Endometrial microvascular endothelial cells (primary cell): ENCODE data around the gene UTP11. TPM values are rescaled to one million over a fixed set of nuclear protein-coding genes. Genes with fewer than 3 reads are reported as not detected.

Source experiments
- in situ Hi-C: cut with HindIII; loops from 2 replicates; pipeline ENCODE4 v1.10.0; 2017; ENCODE audit warnings: low sequenced_read_pairs, low pct_unique_long_range_greater_than_20kb; ENCODE audit errors: inconsistent ontology term
- total RNA-seq: library from RNA; depleted of rRNA; stranded (reverse); fragments of >200 nt; gene quantifications from one replicate; pipeline ENCODE4 v1.2.3, GENCODE V29; 2015; ENCODE audit errors: inconsistent ontology term

Gene UTP11
- total RNA-seq, 1 donor from 2014 or later: 69.1 TPM

DNA sequence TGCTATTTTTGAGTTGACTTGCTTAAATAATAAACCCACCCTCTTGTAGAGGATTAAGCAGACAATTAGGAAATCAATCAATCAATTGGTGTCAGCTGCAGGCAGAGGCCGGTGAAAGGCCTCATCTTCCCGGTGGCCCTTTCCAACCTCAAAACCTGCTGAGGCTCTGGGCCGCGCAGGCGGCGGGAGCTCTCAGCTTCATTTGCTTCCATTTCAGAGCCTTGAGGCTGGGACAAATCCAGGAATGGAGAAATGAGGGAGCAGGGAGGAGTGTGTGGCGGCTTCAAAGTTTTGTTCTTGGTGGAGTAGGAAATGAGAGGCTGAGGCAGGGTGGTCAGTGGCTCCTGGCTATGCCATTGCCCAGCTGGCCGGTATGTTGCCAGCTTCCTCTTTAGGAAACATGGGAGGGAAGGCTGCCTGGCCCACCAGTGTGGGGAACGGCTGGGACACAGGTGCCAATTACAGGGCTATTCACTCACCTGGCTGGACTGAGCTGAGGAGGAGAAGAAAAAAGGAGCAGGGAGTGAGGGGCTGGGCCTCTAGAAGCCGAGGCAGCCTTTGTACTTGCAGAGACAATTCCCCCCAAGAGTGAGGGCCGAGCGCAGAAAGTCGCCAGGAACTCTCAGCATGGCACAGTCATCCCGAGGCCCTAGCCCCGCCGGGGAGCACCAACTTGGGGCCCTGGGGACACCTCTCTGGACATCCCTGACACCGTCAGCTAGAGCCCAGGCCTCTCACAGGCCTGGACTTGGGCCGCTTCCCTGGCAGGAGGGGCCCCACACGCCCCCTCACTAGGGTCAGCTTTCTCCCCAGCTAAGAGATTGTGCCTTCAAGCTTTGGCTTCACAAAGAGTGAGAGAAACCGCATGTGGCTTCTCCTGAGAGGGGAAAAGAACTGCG lies 29.7 kb downstream of the UTP11 start:
- in situ Hi-C loops: loop anchor here (25.0 kb wide), 1 partner anchor 770 kb away; no protein-coding TSS in a partner anchor

DNA sequence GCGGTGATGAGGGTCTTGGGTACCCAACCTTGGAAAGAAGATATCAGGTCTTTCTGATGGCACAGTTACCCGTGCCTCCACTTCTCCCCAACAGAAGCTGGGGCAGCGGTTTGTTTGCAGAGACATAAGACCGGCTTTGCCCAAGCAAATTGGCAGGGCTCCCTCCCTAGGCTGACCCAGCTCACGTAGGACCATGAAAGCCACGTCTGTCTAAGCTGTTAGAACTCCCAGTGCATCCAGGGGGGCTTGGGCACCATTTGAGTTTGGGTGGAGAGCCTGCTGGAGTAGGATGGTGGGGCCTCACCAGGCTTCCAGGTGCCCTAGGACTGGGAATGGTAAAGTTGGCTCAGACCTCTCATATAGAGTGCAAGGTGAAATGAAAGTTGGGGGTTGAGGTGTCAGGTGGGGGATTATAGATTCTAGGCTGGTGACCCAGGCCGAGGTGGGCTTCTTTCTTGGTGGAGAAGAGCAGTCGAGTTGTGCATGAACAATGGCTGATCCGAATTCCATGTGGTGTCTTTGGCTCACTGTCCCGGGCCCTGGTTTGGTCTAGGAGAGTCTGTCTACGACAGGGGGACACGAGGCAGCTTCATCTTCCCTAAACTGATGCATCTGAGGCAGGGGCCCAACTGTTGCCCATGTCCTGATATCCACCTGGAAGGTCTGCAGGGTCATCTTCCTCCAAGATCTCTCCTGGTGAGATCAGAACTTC lies 30.7 kb downstream of the UTP11 start:
- in situ Hi-C loops: loop anchor here (25.0 kb wide), 1 partner anchor 769 kb away; no protein-coding TSS in a partner anchor

DNA sequence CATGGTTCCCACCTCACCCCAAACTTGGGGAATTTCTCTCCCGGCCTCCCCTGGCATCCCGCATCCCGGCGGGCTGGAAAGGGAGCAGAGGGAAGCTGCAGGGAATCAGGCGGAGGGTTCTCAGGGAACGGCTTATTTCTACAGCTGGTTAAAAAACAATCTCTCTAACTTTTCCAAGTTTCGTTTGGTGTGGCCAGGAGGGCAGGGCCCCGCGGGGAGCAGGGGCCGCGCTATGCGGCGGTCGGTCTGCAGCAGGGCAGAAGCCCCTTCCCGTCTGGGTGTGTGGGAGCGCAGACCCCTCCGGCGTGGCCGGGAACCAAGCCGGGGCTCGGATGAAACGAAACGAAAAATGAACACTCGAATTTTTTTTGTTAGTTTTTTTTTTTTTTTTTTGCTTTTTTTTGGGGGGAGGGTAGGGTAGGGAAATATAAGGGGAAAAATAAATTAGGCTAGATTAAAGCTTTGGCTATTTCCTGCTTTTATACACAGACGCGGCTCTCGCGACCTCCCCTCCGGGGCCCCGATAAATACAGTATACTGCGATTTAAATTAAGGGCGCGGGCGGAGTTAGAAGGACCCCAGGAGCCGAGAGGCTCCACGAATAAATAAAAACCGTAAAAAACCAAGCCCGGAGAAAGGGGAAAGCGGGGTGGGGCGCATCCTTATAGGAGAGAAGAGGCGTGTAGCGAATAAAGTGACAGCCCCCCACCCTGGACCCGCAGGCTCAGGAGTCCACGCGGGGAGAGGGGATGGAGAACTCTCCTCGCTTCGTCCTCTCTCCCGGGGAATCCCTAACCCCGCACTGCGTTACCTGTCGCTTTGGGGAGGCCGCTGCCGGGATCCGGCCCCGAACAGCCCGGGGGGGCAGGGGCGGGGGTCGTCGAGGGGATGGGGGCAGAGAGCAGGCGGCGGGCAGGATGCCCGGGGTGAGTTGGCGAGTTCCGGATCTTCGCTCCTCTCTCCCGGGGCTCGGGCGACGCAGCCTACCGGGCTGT lies 32.0 kb downstream of the UTP11 start:
- in situ Hi-C loops: loop anchor here (25.0 kb wide), 1 partner anchor 768 kb away; no protein-coding TSS in a partner anchor

DNA sequence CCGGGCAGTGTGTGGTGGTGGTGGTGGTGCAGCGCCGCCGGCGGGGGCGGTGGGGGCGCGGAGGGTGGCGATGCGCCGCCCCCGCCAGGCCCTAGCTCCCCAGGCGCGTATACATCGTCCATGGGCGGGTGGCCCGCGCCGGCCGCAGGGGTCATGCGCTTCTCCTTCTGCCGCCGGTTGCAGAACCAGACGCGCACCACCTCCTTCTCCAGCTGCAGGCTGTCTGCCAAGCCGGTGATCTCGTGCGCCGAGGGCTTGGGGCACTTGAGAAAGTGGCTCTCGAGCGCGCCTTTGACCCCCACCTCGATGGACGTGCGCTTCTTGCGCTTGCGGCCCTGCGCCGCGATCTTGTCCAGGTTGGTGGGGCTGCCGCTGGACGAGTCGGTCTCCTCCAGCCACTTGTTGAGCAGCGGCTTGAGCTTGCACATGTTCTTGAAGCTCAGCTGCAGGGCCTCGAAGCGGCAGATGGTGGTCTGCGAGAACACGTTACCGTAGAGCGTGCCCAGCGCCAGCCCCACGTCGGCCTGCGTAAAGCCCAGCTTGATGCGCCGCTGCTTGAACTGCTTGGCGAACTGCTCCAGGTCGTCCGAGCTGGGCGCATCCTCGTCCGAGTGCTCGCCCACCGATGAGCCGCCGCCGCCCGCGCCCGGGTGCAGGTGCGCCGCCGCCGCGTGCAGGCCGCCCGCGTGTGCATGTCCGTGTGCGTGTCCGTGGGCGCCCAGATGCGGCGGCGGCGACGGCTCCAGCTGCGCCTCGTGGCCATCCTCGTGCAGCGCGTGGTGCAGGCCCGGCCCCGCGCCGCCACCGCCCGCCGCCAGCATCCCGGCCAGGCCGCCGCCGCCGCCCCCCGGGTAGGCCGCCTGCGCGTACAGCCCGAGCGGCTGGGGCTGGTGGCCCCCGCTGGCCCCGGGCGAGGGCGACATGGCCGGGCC lies 33.1 kb downstream of the UTP11 start:
- in situ Hi-C loops: loop anchor here (25.0 kb wide), 1 partner anchor 767 kb away; no protein-coding TSS in a partner anchor

DNA sequence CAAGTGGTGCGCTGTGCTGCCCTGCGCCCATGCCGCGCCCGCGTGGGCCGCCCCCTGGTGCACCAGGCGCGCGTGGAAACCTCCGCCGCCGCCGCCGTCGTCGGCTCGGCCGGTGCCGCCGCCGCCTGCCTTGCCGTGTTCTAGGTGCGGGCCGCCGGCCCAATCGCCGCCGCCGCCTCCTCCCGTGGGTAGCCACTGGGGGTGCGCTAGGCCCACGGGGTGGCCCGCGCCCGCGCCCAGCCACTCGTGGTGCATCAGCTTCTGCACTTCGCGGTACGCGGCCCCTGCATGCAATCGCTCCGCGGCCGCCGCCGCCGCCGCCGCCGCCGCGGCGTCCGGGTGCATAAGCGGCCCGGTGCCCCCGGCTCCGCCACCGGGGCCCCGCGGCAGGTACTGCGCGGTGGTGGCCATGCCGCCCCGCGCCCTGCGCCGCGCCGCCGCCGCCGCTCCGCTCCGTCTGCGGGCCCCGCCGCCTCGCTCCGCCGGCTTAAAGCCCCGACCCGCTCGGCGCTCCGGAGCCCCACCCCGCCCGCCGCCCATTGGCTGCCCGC lies 33.9 kb downstream of the UTP11 start, which contains the start of gene POU3F1:
TSS of gene POU3F1 (minus strand) at position 461 of the 551 bp plus-strand sequence. CDS start at position 411, 50 bp downstream.
- in situ Hi-C loops: loop anchor here (25.0 kb wide), 1 partner anchor 766 kb away; no protein-coding TSS in a partner anchor

DNA sequence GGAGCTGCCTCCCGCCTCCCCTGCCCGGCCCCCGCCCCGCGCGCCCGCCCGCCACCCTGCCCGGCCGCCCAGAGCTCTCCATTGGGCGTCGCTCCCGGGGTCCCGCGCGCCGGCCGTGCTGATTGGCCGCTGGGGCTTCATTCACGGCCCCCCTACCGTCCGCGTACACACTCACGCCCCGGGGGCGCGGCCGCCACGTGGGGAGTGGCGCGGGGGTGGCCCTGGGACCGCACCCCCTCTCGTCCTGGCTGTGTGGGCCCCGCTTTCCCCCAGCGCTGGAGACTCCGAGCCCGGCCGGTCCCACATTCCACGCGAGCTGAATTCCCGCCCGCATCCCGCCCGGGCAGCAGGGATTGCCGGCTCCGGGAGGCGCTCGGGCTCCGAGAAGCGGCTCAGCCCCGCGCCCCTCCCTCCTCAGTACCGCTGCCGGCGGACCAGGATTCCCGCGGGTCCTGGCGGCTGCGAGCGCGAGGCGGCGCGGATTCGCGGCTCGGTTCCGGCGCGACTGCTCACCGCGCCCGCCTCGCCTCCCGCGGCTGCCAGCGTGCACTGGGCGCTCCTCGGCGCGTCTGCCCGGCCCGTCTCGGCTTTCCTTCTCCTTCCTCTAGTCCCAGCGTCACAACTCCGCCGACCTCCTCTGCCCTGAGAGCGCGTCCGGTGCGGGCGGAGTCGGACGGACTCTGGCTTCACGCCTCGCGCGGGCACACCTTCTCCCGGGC lies 34.5 kb downstream of the UTP11 start:
- in situ Hi-C loops: loop anchor here (25.0 kb wide), 1 partner anchor 765 kb away; no protein-coding TSS in a partner anchor

DNA sequence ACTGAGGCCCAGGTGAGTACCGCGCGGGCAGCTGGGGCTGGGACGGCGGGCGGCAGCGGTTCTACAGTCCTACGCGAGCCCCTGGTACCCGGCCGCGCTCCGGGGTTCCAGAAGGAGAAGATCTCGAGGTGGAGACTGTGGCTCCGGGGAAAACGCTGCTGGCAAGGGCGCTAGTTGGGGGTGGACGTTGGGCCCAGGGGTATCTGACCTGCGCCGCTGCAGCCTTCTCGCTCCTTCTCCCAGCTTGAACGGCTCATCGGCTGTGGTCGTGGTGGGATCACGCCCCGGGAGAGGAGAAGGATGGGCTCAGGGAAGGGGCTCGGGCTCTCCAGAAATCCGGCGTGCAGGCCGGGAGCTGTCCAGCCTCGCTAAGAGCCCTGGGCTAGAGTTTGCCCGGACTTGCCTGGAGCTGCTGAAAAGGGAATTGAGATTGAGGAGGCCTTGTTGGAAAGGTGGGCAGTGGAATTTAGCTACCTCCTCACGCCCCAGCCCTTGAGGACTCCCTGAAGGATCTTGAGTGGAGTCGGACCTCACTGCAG lies 35.1 kb downstream of the UTP11 start:
- in situ Hi-C loops: loop anchor here (25.0 kb wide), 1 partner anchor 765 kb away; no protein-coding TSS in a partner anchor

DNA sequence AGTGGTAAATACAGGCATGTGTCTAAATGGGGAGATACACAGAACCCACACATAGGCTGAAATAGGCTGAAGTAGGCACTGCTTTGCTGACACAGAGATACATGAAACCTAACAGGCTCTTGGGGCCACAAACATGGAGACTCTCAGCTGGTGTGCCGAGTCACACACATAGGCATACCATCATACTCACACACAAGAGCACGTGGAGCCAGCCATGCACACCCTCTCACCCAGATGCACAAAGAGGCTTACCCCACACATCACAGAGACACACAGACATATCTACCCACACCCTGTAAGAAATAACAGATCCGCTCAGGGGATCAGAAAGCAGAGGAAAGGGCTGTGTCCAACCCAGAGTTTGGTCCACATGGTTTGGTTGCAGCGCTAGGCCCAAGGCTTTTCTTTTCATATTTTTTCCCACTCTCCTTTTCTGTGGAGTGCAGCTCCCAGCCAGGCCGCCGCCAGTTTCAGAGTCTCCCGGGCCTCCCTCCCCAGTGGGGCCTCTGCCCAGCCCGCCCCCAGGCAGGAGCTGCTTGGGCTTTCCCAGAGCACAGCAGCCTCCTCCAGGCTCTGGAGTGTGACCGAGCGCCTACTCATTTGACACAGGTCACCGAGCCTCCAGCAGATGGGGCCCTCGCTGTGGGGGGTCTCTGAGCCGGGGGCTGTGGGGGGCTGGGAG lies 38.0 kb downstream of the UTP11 start:
- in situ Hi-C loops: no loop called here

DNA sequence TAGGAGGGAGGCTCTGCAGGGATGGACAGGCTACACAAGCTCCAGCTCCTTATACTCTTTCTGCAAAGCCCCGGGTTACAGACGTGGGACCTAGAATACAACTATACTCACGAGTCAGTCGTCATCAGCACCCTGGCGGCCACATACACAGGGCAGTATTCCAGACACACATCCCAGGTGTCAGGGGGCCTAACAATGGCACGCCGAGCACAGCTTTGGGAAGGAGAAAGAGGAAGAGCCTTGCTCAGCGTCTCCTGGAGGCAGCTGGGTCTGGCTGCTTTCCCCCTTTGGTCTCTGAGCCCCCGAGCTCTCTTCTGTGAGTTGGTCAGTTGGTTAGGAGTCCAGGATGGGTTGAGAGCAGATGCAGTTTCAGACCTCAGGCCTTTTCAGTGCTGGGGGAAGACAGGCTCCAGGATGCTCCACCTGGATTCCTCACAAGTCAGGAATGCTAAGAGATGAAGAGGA lies 38.6 kb downstream of the UTP11 start:
- in situ Hi-C loops: no loop called here

DNA sequence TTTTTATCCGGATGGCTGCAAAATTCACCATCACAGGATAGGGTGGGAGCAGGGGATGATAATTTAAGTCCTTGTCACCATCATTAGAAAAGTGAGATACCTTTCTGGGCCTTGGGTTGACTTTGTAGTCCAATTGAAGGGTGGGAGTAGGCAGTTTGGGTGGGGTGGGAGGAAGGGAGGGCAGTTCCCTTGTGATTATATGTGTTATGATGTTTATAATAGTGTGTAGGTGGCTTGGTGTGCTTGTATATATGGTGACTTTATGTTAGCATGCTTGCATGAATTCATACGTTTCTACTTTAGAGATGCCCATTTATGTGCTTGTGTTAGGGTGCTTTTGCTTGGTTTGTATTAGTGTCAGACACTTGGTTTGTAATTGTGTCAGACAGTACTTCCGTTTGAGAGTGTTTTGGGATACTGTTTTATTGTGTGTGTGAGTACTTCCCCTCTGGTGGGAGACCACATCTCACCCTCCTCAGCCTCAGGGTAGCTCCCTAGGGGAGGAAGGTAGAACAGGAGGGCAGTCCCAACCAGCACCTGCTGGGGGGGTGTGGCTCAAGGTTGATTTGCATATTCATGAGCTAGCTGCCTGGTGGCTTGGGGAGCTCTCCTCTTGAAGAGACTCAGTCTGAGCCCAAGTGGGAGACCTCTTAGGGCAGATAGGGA lies 40.3 kb downstream of the UTP11 start:
- in situ Hi-C loops: no loop called here

DNA sequence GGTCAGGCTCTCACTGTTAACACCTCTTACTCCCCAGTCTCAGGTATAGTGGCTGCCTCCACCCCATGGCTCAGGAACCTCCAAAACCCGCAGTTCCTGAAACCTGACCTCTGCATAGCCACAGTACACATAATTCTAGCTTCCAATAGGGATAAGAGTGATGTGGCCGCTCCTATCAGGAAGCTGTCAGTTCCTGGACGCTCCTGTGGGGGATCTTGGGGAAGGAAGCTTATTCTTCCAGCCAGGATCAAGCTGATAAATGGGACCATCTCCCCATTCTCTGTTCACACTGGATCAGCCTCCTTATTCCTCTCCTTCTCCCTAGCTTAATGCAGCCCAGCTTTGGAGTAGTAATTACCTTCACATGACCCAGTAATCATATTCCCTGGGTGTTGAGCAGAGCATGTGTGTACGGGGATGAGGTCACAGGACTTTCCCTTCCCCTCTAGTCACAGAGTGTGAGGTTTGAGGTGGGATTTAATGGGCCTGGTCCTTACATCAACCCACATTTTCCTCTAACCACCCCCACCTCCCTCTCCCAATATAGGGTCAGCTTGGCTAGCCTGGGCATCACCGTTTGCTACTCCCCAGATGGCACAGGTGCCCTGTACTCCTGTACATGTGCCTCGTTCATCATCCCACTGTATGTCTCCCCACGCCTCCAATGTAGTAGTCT lies 41.0 kb downstream of the UTP11 start:
- in situ Hi-C loops: no loop called here

DNA sequence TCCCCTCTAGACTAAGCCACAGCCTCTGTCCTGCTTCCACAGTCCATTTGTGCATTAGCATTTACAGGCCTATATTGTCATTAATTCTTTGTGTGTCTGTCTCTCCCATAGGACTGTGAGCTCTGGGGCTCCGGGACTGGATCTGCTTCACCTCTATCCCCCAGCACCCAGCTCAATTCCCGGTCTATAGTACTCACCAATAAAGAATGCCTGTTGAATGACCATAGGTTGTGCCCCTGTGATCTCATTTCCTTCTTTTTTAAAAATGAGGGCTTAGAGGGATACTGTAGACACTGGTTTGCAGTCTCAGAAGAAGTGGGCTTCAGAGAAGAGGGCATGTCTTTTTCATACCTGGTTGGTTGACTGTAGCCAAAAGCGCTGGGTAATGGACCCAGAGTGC lies 42.9 kb downstream of the UTP11 start:
- in situ Hi-C loops: no loop called here

DNA sequence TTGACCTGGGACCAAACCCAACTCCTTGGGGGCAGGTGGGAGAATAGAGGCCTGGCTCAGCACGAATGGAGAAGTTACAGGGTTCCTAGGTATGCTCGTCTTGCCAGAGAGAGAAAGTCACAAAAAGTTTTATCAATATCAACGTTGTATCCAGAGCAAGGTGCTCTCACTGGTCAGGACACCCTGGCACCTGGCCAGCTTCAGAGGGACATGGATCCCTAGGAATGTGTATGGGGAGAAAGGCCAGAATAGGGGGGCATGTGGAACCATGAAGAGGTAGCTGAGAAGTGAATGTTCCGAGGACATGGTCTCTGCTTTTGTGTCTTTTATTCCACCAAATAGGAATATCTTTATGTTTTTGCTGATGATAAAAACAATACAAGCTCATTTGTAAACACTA lies 43.4 kb downstream of the UTP11 start:
- in situ Hi-C loops: no loop called here

DNA sequence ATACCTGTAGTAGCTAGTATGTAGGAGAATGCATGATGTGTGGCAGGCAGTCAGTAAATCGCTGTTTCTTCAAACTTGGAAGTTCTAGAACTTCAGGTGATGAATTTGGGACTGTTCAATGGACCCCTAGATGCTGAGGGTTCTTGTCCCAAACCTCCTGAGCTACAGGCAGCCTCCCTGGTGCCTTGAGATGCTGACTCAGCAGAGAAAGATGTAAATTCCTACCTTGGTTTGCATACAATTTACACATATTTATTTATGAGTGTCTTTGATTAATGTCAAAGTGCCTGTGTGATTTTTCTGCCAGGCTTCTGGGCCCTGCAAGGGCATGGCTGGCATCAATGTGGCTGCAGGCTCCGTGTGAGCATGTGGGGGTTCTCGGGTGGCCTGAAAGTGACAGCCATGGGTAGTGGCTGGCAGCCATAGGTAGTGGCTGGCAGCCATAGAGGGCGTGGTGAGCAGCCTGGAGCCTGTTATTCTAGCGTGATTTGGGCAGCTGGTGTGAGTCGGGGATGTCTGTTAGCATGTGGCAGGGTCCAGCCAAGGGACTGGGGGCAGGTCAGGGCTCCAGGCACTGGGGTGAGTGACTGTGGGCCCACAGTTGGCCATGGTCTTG lies 47.2 kb downstream of the UTP11 start:
- in situ Hi-C loops: no loop called here
